Sciatic nerve (tissue), 2 donors: ENCODE measurements around the gene ZSWIM6. TPM values are rescaled to one million over a fixed set of nuclear protein-coding genes. Genes with fewer than 3 reads are reported as not detected.

Experiments
- ATAC-seq: fragments of 200-7000 bp; cut with Tn5 transposase; one replicate; pipeline ENCODE4 v1.9.1; 2020; ENCODE audit warnings: mild to moderate bottlenecking, moderate library complexity
- DNase-seq: peaks from one replicate; pipeline ENCODE4 v3.0.0-alpha.2; 2020; ENCODE audit warnings: low spot score
- intact Hi-C: fragments of 100-400 bp; cut with DNase I; formaldehyde crosslinking; loops from one replicate; pipeline ENCODE4 v1.14.2; 2022
- total RNA-seq: library from RNA; stranded (reverse); fragmentation: NEBNext Ultra II Directional; extraction: Animal tissue kit (Norgen Biotek cat#: 25700); gene quantifications from one replicate; pipeline ENCODE4 v1.2.1, GENCODE V29; 2021
- donor health status: DM: no; HTN: no; CAD: no.
- donor health status: DM: no; HTN: no; CAD: no.

ZSWIM6 gene
- total RNA-seq, result 30.2 TPM

- DNase-seq (peak; percentile 100), ATAC-seq (peak; percentile 97)
- intact Hi-C loops, result loop anchor here (10.0 kb wide), 3 partner anchors 63 to 323 kb away; partner anchors contain the start of gene SMIM15
These were observed at the start of gene ZSWIM6 for GRCh38 chr5:61331407-61332357. Gene ZSWIM6, plus strand, starts transcription at chr5:61332258. Its CDS starts 15 bp downstream, at chr5:61332273.

DNA sequence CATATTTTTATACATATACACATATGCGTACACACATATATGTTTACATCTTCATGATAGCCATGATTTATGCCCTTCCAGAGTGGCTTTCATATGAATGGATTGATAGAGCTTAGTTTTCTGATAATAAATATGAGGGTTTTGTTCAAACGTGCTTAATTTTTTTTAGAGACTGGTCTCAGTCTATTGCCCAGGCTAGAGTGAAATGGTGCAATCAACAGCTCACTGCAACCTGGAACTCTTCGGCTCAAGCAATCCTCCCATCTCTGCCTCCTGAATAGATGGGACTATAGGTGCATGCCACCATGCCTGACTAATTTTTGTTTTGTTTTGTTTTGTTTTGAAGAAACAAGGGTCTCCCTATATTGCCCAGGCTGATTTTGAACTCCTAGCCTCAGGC lies 48.6 kb upstream of the ZSWIM6 start:
- DNase-seq, result no peak
- intact Hi-C loops, result no loop called here
- ATAC-seq, result no peak

DNA sequence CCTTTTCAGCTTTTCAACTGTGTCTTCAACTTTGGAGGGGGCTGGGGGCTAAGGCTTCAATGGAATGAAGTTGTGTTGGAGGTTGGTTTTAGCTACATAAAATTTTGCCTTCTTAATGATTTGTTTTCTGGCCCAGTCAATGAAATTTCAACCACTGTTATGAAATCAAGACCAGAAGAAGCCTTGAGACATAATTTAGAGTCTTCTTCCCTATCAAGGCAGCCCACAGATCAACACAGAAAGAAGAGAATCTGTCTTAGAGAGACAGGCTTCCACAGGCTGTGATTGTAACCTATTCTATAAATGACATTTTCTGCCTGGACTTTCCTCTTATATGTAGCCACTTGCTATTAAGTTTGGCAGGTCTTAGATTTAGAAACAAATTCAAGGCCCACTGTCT lies 46.5 kb upstream of the ZSWIM6 start:
- intact Hi-C loops, result no loop called here
- DNase-seq (no peak), ATAC-seq (no peak)

- intact Hi-C loops, result no loop called here
- no peak for DNase-seq
- no peak for ATAC-seq
These were observed 45.5 kb upstream of the ZSWIM6 start for GRCh38 chr5:61286446-61287132.

DNA sequence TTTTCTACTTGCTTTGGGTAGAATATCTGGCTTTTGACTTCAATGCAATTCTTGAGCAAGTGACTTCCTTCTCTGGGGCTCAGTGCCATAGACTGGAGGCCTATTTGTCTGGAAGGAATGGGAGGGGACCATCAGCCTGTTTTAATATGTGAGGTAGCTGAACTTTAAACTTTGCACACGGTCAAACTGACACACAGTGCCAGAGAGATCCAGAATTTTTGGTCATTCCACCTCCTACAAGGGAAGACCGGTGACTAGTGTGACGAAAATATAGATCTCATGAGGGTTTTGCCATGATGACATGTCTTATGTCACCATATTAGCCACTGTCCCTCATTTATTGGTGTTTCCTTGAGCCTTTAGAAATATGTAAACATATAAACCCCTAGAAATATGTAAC lies 44.6 kb upstream of the ZSWIM6 start:
- intact Hi-C loops, result no loop called here
- ATAC-seq (no peak), DNase-seq (no peak)

- ATAC-seq, result no peak
These were observed 42.8 kb upstream of the ZSWIM6 start for GRCh38 chr5:61289241-61289640.

DNA sequence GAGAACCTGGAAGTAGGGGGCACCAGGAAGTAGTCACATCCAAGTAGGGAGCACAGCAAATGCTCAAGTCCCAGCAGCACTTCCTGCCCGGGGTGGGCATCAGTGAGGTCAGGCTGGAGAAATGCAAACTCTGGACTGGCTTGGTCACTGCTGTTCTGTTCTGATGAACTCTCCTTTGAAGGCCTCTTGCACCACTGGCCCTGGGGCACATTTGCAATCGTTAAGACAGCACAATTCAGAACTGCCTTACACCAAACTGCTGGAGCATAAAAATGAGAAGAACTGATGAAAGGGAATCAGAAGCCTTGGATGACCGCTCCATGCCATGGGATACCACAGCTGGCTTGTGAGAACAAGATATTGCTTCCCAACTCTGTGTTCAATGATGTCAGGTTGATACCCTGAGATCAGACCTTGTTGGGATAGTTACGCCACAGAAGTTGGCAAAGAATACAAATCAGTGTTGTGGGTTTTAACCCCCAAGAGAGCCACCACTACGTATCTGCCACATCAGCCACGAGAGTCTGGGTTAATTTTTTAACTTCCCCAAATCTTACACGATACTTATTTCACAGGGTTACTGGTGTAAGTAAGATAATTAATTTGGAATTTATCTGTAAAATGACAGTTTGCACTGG lies 42.3 kb upstream of the ZSWIM6 start:
- ATAC-seq (no peak), DNase-seq (no peak)
- intact Hi-C loops, result no loop called here

More at GRCh38 chr5:61289241-61289640, 42.8 kb upstream of the ZSWIM6 start:
- DNase-seq, result no peak
- intact Hi-C loops, result no loop called here

DNA sequence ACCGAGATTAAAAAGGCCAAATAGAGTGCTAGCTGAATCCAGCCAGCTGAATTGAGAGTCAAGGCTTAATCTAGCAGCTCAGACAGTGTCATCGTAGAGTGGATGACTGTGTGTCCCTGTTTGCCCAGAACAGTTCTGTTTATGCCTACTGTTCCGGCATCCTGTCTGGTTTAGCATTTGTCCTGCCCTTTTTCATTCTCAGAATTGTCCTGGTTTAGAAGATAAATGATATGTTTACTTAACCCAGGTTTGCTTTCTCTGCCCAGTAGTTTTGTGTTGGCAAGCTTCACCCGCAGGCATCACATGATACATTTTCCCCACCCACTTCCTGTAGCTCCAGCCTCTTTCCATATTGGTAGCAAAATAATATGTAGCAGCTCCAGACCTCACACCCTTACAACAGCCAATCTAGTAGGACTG lies 41.3 kb upstream of the ZSWIM6 start:
- ATAC-seq, result no peak
- intact Hi-C loops, result no loop called here
- no peak for DNase-seq

DNA sequence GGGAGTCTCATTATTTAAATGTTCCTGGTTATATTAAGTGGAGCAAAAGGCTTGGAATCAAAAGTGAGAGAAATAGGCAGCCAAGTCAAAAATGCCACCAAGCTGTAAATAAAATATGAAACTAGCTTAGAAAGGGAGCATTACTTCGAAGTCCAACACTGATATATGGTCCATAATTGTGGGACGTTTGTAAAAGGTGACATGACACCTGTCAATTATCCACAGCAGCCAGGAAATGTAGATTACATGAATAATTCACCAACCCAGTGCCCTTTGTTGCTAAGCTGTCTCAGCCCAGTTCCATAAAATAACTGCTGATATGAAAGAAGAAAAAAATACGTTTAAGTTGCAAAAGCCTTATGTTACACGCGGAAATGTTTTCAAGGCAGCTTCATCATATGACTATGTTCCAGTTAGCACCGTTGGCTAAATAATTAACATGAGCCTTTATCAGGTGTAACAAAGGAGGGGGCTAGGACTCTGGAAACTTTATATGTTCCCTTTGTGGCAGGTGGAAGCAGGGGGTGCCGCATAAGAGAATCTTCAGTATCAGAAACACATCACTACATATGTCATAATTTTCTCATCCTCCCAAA lies 39.9 kb upstream of the ZSWIM6 start:
- DNase-seq (no peak), ATAC-seq (no peak)
- intact Hi-C loops, result no loop called here

DNA sequence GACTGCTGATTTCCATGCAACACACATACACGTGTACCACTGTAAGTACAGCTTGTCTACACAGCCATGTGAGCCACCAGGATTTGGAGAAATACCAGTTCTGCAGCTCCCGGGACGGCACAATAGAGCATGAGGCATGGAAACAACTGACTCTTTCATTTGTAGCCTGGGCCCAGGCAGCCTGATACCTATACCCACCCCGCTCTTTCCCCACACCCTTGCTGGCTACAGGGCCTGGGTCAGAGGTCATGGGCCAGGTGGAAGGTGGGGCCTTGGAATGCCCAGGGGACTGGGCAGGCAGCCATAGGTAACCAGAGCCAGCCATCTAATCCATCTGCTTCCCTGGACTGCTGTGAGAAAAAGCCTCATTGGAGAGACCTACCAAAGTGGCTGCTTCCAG lies 39.0 kb upstream of the ZSWIM6 start:
- intact Hi-C loops, result no loop called here
- ATAC-seq, result peak; percentile 28
- DNase-seq, result no peak

DNA sequence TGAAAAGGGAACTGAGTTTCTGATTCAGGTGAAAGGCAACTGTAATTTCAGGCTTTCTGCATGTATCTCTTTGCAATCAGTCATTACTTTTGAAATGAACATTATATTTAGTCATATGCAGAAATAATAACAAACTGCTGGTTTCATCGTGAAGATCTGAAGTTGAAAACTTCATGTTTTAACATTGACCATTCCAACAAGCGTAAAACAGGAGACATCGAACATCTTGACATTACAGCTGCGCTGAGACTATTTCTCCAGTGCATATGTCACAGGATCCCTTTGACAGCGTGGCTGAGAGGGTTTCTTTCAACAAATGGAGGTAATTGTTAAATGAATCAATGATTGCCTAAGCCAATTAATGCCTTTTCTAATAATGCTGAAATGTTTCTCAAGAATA lies 38.2 kb upstream of the ZSWIM6 start:
- DNase-seq, result no peak
- intact Hi-C loops, result no loop called here

DNA sequence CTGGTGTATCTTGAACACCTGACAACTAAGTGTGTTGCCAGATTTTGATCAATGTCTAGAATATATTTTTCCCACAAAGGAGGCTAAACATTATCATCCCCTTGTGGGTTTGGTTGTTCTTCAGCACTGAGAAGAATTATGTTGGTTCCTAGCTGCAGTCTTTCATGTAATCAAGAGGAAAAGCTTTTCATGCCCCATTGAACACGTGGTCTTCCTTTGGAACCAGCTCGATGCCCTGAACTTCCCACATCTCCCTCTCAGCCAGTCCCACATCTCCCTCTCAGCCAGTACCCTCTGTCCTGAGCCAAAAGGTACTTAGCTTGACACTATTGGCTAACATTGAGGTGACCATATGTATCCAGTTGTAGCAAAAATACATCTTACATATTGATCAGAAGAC lies 36.7 kb upstream of the ZSWIM6 start:
- ATAC-seq, result no peak
- intact Hi-C loops, result no loop called here
- no peak for DNase-seq

More for the DNA sequence above, 38.2 kb upstream of the ZSWIM6 start:
- ATAC-seq, result no peak

- intact Hi-C loops, result no loop called here
- ATAC-seq (no peak), DNase-seq (no peak)
These were observed 34.0 kb upstream of the ZSWIM6 start for GRCh38 chr5:61298066-61298465.

GRCh38 chr5:61298580-61298979 lies 33.5 kb upstream of the ZSWIM6 start:
- intact Hi-C loops, result no loop called here
- no peak for DNase-seq
- no peak for ATAC-seq

DNA sequence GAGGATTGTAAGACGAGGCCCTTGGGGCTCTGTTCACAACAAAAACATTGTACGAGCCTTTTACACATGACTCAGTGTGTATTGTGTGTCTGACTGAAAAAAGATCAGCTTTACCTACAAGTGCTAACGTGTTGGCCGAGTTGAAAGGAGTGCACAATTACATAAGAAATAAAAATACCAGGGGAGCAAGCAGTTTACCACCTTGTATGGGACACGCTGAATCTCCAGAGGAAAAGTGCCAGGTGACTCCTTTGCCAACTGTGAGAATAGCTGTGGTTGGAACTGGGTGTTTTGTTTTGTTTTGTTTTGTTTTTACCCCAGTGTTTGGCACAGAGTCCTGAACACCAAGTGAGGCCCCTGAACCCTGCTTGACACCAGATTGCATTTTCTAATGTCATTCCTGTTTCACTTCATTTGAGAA lies 32.8 kb upstream of the ZSWIM6 start:
- intact Hi-C loops, result no loop called here
- ATAC-seq, result no peak

DNA sequence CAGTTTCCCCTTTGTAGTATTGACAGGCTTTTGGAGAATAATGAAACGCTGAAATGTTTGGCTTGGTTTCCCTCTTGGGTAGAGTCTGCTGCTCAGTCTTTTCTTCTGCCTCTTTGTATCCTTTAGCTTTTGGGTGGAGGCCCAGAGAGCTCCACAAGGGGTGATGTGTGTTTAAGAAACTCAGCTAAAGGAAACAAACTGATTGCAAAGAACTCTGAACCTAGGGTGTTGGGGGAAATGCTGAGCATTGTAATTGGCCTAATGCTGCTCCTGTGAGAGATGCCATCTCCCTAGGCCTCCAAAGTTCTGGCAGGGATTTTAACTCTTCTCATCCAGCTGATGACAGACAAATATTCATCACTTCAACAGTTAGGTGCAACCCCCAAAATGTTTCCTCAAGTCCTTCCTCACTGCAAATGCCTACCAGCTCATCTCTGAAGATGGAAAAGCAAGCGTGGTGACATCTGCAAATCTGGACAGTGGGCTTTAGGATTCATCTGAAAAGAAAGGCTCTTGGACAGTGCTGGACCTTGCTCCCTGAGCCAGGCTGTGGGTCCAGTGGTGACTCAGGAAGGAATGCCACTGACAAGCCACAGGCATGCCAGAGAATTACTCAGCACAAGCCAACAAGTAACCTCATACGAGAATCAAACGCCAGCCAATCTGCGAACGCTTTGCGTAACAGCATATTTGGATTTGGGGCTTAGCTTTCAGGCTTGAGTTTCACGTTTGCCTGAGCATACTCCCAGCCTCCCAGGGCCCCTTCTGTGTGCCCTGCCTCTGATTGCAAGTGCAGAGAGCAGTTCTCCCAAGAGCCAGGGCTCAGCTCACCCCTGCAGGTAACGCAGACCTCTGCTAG lies 30.5 kb upstream of the ZSWIM6 start:
- DNase-seq (no peak), ATAC-seq (peak; percentile 91)
- intact Hi-C loops, result no loop called here

More for the DNA sequence above, 32.8 kb upstream of the ZSWIM6 start:
- no peak for DNase-seq

- no peak for DNase-seq
- intact Hi-C loops, result no loop called here
- ATAC-seq, result no peak
These were observed 29.9 kb upstream of the ZSWIM6 start for GRCh38 chr5:61302200-61302563.

DNA sequence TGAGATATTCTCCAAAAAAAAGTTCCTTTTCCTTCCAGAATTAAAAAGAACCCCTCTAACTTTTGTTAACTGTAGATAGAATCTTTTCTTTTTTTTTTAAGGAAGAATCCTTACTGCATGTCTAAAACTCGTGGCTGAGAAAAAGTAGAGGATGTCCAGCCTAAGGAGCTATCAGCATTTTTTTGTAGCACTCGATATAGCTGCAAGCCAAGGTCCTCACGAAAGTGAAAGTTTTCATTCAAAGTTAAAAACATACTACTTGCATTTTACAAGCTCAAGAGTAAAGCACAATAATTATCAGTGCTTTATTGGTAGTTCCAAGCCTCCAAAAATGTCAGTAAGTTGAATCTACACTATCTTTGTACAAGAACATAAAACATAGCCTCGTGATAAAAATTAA lies 28.7 kb upstream of the ZSWIM6 start:
- ATAC-seq (no peak), DNase-seq (no peak)
- intact Hi-C loops, result no loop called here
